Measurements from ENCODE around the gene LTBP3. TPM values are rescaled to one million over a fixed set of nuclear protein-coding genes. Genes with fewer than 3 reads are reported as not detected.

Gene LTBP3
- polyA plus RNA-seq, 1 of the 3 experiments (the other 2 are of a cell fraction), result 167 TPM

DNA sequence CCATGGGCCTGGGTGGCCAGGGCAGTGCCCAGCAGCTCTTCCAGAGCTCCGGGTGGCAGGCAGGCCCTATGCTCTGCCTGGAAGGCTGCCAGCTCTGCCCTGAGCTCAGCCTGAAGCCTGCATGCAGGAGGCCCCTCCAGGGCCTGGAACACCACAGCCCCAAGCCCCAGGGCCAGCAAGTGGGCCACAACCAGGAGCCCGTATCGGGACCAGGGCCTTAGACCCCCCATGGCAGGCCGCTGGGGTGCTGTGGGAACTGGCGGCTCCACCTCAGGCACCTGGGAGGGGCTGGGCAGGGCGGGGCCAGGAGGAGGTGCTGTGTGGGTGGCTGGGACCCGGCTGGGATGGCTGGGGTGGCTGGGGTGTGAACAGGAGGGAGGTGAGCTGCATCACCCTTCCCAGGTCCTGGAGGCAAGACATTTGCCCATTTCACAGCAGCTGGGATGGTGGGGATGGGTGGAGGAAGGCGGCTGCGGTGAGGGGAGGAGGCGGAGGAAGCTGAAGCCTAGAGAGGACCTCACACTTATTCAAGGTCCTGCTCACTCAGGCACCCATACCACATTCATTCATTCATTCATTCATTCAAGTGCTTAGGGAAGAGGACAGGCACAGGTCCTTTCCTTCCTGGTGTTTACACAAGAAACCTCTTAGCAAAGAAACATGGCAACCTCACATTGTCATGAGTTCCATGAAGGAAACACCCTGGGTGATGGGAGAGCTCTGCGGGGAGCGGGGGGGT lies 37.6 kb upstream of the LTBP3 start, which contains the start of gene KCNK7:
KCNK7 (minus strand) TSS at position 258 of the 739 bp plus-strand sequence; CDS start at position 230, 28 bp downstream.
- H3K79me2 ChIP-seq (ENCODE audit: insufficient read depth), result no peaks in the 10 kb centered on the region
- no peaks in the 10 kb centered on the region for H3K9me2 ChIP-seq
- H2AFZ ChIP-seq (ENCODE audit: low read depth), result no peak within 1 kb of the TSS
- no peaks in the 10 kb centered on the region for H3K27me3 ChIP-seq (ENCODE audit: insufficient read depth)
- peaks cover 0 to 12% of the 10 kb centered on the region in 2 experiments; a peak in 1 of 4 replicates for H3K4me1 ChIP-seq (ENCODE audit: control insufficient read depth in 1 of 2, insufficient read depth in 2 of 2, low read depth in 1 of 2, low read length in 1 of 2)
- H3K9me3 ChIP-seq, result no peaks in the 10 kb centered on the region
- H3F3A ChIP-seq (replicated peaks; ENCODE audit: insufficient read depth), result peaks cover 4% of the 10 kb centered on the region
- no peak for TF ChIP-seq POLR2AphosphoS5 (IDR thresholded peaks at IDR 0.05; ENCODE audit: low read depth, low read length)
- TF ChIP-seq MEF2A (IDR thresholded peaks at IDR 0.05; ENCODE audit: borderline replicate concordance, low read depth), result no peak
- TF ChIP-seq, protein P1, sequence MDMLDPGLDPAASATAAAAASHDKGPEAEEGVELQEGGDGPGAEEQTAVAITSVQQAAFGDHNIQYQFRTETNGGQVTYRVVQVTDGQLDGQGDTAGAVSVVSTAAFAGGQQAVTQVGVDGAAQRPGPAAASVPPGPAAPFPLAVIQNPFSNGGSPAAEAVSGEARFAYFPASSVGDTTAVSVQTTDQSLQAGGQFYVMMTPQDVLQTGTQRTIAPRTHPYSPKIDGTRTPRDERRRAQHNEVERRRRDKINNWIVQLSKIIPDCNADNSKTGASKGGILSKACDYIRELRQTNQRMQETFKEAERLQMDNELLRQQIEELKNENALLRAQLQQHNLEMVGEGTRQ (IDR thresholded peaks at IDR 0.05; ENCODE audit: borderline replicate concordance, low read depth, low read length), result no peak
- TF ChIP-seq, protein P2, sequence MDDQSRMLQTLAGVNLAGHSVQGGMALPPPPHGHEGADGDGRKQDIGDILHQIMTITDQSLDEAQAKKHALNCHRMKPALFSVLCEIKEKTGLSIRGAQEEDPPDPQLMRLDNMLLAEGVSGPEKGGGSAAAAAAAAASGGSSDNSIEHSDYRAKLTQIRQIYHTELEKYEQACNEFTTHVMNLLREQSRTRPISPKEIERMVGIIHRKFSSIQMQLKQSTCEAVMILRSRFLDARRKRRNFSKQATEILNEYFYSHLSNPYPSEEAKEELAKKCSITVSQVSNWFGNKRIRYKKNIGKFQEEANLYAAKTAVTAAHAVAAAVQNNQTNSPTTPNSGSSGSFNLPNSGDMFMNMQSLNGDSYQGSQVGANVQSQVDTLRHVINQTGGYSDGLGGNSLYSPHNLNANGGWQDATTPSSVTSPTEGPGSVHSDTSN (IDR thresholded peaks at IDR 0.05), result no peak
- no peak for TF ChIP-seq JUND (IDR thresholded peaks at IDR 0.05)
- no peak for TF ChIP-seq RAD21 (IDR thresholded peaks at IDR 0.05; ENCODE audit: low read length)
- TF ChIP-seq, protein P3, sequence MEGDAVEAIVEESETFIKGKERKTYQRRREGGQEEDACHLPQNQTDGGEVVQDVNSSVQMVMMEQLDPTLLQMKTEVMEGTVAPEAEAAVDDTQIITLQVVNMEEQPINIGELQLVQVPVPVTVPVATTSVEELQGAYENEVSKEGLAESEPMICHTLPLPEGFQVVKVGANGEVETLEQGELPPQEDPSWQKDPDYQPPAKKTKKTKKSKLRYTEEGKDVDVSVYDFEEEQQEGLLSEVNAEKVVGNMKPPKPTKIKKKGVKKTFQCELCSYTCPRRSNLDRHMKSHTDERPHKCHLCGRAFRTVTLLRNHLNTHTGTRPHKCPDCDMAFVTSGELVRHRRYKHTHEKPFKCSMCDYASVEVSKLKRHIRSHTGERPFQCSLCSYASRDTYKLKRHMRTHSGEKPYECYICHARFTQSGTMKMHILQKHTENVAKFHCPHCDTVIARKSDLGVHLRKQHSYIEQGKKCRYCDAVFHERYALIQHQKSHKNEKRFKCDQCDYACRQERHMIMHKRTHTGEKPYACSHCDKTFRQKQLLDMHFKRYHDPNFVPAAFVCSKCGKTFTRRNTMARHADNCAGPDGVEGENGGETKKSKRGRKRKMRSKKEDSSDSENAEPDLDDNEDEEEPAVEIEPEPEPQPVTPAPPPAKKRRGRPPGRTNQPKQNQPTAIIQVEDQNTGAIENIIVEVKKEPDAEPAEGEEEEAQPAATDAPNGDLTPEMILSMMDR (IDR thresholded peaks at IDR 0.05), result no peak
- no peak for TF ChIP-seq NFIC (IDR thresholded peaks at IDR 0.05; ENCODE audit: borderline replicate concordance)
- TF ChIP-seq RXRA (IDR thresholded peaks at IDR 0.05; ENCODE audit: borderline replicate concordance, low read depth), result no peak
- TF ChIP-seq IRF3 (IDR thresholded peaks at IDR 0.05; ENCODE audit: low read depth, low read length), result no peak
- TF ChIP-seq TAF1 (IDR thresholded peaks at IDR 0.05; ENCODE audit: borderline replicate concordance, low read depth, low read length), result no peak
- no peak for TF ChIP-seq SIN3A (IDR thresholded peaks at IDR 0.05; ENCODE audit: borderline replicate concordance, low read depth, low read length)
- no peak for TF ChIP-seq MXI1 (IDR thresholded peaks at IDR 0.05; ENCODE audit: low read depth, low read length)
- no peak for TF ChIP-seq RFX5 (IDR thresholded peaks at IDR 0.05; ENCODE audit: low read length)
- no peak for TF ChIP-seq EZH2phosphoT487 (IDR thresholded peaks at IDR 0.05; ENCODE audit: borderline replicate concordance, low read depth)
- no peak for TF ChIP-seq ZBTB33 (IDR thresholded peaks at IDR 0.05; ENCODE audit: borderline replicate concordance, low read depth)
- H3K9ac ChIP-seq, result no peak within 1 kb of the TSS
- 88% methylated on average over 9 of the region's 12 CpGs for WGBS (ENCODE audit: low lambda C conversion rate)
- no peak within 1 kb of the TSS for H3K4me3 ChIP-seq (ENCODE audit: low read depth in 2 of 2, low read length in 1 of 2)
- H3K4me2 ChIP-seq, result no peak within 1 kb of the TSS
- ChIA-PET CTCF (interaction anchor here (0.9 to 12.8 kb wide), 8 partner anchors 9 to 55 kb away, joined by 3 to 216 read pairs (median 14); partner anchors contain the start of genes EHBP1L1, FAM89B, MAP3K11 and ZNRD2), POLR2A (interaction anchor here (0.6 to 3.1 kb wide), 4 partner anchors 9 to 179 kb away, joined by 3 to 15 read pairs (median 4); no protein-coding TSS in a partner anchor)
- no peak within 1 kb of the TSS; a peak in 1 of 4 replicates for H3K27ac ChIP-seq (ENCODE audit: low read depth in 2 of 2, low read length in 1 of 2)
- H4K20me1 ChIP-seq (ENCODE audit: insufficient read depth), result no peaks in the 10 kb centered on the region
- H3K36me3 ChIP-seq (replicated peaks in 1 of 2; ENCODE audit: control insufficient read depth in 1 of 2, insufficient read depth in 2 of 2, low read length in 1 of 2), result peaks cover 12 to 29% of the 10 kb centered on the region in 2 experiments
- DNase-seq, result peak; percentile 43
